ENCODE data around the gene GPR39.

The GPR39 gene

GRCh38 chr2:132441051-132441450 lies 24.4 kb downstream of the GPR39 start:
- in situ Hi-C loops (cut with MboI; ENCODE audit: low sequenced_read_pairs), result no loop called here

GRCh38 chr2:132442278-132442677 lies 25.7 kb downstream of the GPR39 start:
- in situ Hi-C loops (cut with MboI; ENCODE audit: low sequenced_read_pairs), result no loop called here

GRCh38 chr2:132443106-132443505 lies 26.5 kb downstream of the GPR39 start:
- in situ Hi-C loops (cut with MboI; ENCODE audit: low sequenced_read_pairs), result no loop called here

GRCh38 chr2:132446444-132446843 lies 29.8 kb downstream of the GPR39 start:
- in situ Hi-C loops (cut with MboI; ENCODE audit: low sequenced_read_pairs), result no loop called here

- in situ Hi-C loops (cut with MboI; ENCODE audit: low sequenced_read_pairs), result no loop called here
These were observed 31.7 kb downstream of the GPR39 start for GRCh38 chr2:132448331-132448730.

GRCh38 chr2:132448771-132449170 lies 32.2 kb downstream of the GPR39 start:
- in situ Hi-C loops (cut with MboI; ENCODE audit: low sequenced_read_pairs), result no loop called here

- in situ Hi-C loops (cut with MboI; ENCODE audit: low sequenced_read_pairs), result no loop called here
These were observed 33.3 kb downstream of the GPR39 start for GRCh38 chr2:132449868-132450267.

GRCh38 chr2:132460781-132461180 lies 44.2 kb downstream of the GPR39 start:
- in situ Hi-C loops (cut with MboI; ENCODE audit: low sequenced_read_pairs), result no loop called here

- in situ Hi-C loops (cut with MboI; ENCODE audit: low sequenced_read_pairs), result no loop called here
These were observed 45.6 kb downstream of the GPR39 start for GRCh38 chr2:132462236-132462635.

- in situ Hi-C loops (cut with MboI; ENCODE audit: low sequenced_read_pairs), result no loop called here
These were observed 47.1 kb downstream of the GPR39 start for GRCh38 chr2:132463719-132464118.

- in situ Hi-C loops (cut with MboI; ENCODE audit: low sequenced_read_pairs), result no loop called here
These were observed 49.3 kb downstream of the GPR39 start for GRCh38 chr2:132465917-132466316.

- in situ Hi-C loops (cut with MboI; ENCODE audit: low sequenced_read_pairs), result no loop called here
These were observed 49.9 kb downstream of the GPR39 start for GRCh38 chr2:132466428-132467028.

GRCh38 chr2:132468821-132469675 lies 52.4 kb downstream of the GPR39 start:
- in situ Hi-C loops (cut with MboI; ENCODE audit: low sequenced_read_pairs), result no loop called here

- in situ Hi-C loops (cut with MboI; ENCODE audit: low sequenced_read_pairs), result no loop called here
These were observed 54.1 kb downstream of the GPR39 start for GRCh38 chr2:132470746-132471145.

- in situ Hi-C loops (cut with MboI; ENCODE audit: low sequenced_read_pairs), result no loop called here
These were observed 56.7 kb downstream of the GPR39 start for GRCh38 chr2:132473174-132473883.

GRCh38 chr2:132475615-132476014 lies 59.0 kb downstream of the GPR39 start:
- in situ Hi-C loops (cut with MboI; ENCODE audit: low sequenced_read_pairs), result no loop called here

- in situ Hi-C loops (cut with MboI; ENCODE audit: low sequenced_read_pairs), result no loop called here
These were observed 60.8 kb downstream of the GPR39 start for GRCh38 chr2:132477436-132477835.

- in situ Hi-C loops (cut with MboI; ENCODE audit: low sequenced_read_pairs), result no loop called here
These were observed 61.4 kb downstream of the GPR39 start for GRCh38 chr2:132477962-132478361.

- in situ Hi-C loops (cut with MboI; ENCODE audit: low sequenced_read_pairs), result no loop called here
These were observed 62.0 kb downstream of the GPR39 start for GRCh38 chr2:132478461-132479105.

GRCh38 chr2:132479155-132479554 lies 62.5 kb downstream of the GPR39 start:
- in situ Hi-C loops (cut with MboI; ENCODE audit: low sequenced_read_pairs), result no loop called here

GRCh38 chr2:132482821-132483220 lies 66.2 kb downstream of the GPR39 start:
- in situ Hi-C loops (cut with MboI; ENCODE audit: low sequenced_read_pairs), result no loop called here

All from HL-60/S4 treated with retinoic acid at 250 ng/mL for 4 days and 3 days (cell line).